Muscle layer of duodenum (tissue), 2 donors: Measurements from ENCODE around the gene EYS.
"Not testable (repeated sequence)": the region's sequence is repeated elsewhere in the genome, so short reads cannot be mapped to it uniquely, and the experiment has no call there.

Experiments used
- H3K27ac ChIP-seq: one replicate; pipeline ENCODE4 v1.7.0; 2013; ENCODE audit warnings: mild to moderate bottlenecking, low read length
- H3K27me3 ChIP-seq: one replicate; pipeline ENCODE4 v1.7.0; 2013; ENCODE audit warnings: low read depth, mild to moderate bottlenecking, control low read depth, low read length
- H3K36me3 ChIP-seq, 2 donors: one replicate each; pipeline ENCODE4 v1.7.0; 2013; ENCODE audit warnings: low read length in 2 of 2, control low read depth in 1 of 2, mild to moderate bottlenecking in 1 of 2; ENCODE audit not compliant: insufficient read depth in 2 of 2, control insufficient read depth in 1 of 2
- H3K4me1 ChIP-seq, 2 donors: one replicate each; pipeline ENCODE4 v1.7.0; 2013; ENCODE audit warnings: low read length in 2 of 2, mild to moderate bottlenecking in 2 of 2, control low read depth in 1 of 2, moderate library complexity in 1 of 2; ENCODE audit not compliant: insufficient read depth in 2 of 2, control insufficient read depth in 1 of 2
- H3K4me3 ChIP-seq, 2 donors: one replicate each; pipeline ENCODE4 v1.7.0; 2013; ENCODE audit warnings: low read length in 2 of 2, low read depth in 1 of 2, mild to moderate bottlenecking in 1 of 2
- H3K9me3 ChIP-seq, 2 donors: one replicate each; pipeline ENCODE4 v1.7.0; 2013; ENCODE audit warnings: low read length in 2 of 2, control low read depth in 1 of 2, mild to moderate bottlenecking in 1 of 2; ENCODE audit not compliant: control insufficient read depth in 1 of 2
- donor health status: healthy.

Gene EYS

DNA sequence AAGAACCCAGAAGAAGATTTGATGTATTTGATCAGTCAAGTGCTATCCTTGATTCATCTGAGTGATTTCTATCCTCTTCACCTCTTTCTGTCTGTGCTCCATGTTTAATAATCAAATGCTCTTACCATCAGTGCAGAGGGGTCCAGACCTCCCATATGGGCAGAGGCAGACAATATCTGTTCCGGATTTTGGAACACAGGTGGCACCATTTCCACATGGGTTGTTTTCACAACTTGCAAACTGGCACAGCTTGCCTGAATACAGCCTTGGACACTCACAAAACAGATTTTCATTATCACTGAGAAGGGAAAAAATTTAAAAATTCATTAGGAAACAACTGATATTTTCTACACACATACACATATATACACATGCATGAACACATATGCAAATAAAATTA, 1843.0 kb downstream of the EYS start:
- no peaks in the 10 kb centered on the region for H3K4me1 ChIP-seq
- no peak overlapping the region for H3K27ac ChIP-seq
- no peaks in the 10 kb centered on the region for H3K27me3 ChIP-seq
- H3K9me3 ChIP-seq: no peaks in the 10 kb centered on the region
- H3K36me3 ChIP-seq: no peaks in the 10 kb centered on the region
- H3K4me3 ChIP-seq: no peak overlapping the region

DNA sequence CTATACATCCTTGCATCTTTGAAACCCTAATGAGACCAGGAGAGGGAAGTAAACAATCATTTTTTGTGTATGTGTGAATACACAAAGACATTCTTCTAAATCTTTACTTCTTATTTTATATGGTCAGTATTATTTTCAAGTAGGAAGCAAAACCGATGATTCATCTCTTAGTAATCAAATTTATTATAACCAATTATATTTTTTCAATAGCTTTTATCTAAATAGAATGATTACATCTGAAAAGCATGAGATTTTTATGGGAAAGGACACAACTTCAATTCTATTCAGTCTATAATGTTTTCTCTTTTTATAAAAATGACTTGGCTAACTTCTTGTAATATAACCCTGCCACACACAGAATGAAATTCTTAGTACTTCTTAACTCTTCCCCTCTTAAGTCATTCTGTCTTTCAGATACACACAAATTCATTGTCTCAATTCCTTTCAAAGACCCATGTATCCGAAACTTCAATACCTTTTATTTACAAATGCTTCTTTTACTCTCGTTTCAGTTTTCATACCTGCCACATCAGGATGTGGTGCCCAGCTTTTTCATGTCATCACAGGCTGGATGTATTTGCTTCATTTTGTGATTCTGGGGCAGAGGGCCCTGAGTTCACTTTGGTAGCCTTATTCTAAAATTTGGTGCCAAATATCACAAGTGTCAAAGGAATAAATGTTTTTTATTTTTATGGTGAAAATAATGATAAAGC, 1844.4 kb downstream of the EYS start:
- Histone ChIP-seq H3K27ac (no peak overlapping the region), H3K27me3 (no peaks in the 10 kb centered on the region), H3K36me3 (no peaks in the 10 kb centered on the region), H3K4me3 (no peak overlapping the region), H3K4me1 (no peaks in the 10 kb centered on the region), H3K9me3 (no peaks in the 10 kb centered on the region)

DNA sequence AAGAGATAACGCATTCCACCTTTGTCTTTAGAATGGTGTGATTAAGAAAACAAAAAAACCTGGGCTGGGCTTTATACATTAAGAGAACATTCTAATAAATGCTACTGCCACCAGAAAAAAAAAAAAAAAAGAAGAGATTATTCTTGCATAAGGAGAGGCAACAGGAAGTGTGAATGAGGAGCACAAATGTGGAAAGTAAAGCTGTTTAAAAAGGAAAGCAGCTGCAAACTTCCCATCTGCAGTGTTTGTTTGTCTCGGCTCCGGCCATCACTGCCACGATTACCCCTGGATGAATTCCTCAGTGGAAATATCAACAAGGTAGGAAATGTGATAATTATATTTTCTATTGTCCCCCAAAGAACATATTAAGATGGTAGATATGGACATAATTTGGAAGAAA, 1847.5 kb downstream of the EYS start:
- Histone ChIP-seq H3K4me3 (no peak overlapping the region), H3K9me3 (no peaks in the 10 kb centered on the region), H3K27ac (no peak overlapping the region), H3K36me3 (no peaks in the 10 kb centered on the region), H3K27me3 (no peaks in the 10 kb centered on the region), H3K4me1 (no peaks in the 10 kb centered on the region)

DNA sequence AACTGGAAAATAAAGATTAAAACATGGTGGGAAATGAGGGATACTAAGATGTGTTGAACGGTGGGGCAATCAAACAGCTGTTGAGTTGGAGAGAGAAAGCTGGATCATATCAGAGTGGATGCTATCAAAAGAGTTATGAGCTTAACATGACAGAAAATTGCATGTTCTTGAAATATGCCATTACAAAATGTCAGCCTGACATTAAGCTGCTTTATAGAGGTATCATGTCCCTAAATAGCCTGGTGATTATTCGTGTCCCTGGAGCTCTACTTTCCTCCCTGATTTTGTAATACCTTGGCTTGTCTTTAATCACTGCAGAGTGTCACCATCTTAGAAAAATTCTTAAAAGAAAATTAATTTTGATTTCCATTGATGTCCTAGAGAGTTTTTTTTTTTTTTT, 1848.3 kb downstream of the EYS start:
- H3K4me1 ChIP-seq: no peaks in the 10 kb centered on the region
- H3K36me3 ChIP-seq: no peaks in the 10 kb centered on the region
- no peaks in the 10 kb centered on the region for H3K27me3 ChIP-seq
- H3K4me3 ChIP-seq: no peak overlapping the region
- peaks cover 0 to 1% of the 10 kb centered on the region in 2 donors for H3K9me3 ChIP-seq
- no peak overlapping the region for H3K27ac ChIP-seq

DNA sequence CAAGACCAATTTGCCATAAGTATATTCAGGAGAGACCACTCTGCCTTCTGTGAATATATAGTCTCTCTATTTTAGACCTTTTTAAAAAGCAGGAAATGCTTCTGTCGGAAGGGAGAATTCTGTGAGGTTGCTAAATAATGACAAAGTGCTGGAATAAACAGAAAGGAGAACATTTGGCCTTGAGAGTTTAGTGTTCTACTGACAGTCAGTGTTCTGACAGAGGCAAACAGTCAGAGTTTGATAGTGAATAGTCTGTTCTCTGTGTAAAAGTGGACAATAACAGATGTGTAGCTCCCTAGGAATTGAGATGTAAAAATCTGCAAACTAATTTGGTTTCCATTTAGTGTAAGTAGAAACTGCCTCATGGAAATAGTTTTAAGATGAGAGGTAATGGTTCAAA, 1850.8 kb downstream of the EYS start:
- Histone ChIP-seq H3K27me3 (no peaks in the 10 kb centered on the region), H3K27ac (no peak overlapping the region), H3K9me3 (peaks cover 0 to 2% of the 10 kb centered on the region in 2 donors), H3K36me3 (no peaks in the 10 kb centered on the region), H3K4me1 (no peaks in the 10 kb centered on the region), H3K4me3 (no peak overlapping the region)

DNA sequence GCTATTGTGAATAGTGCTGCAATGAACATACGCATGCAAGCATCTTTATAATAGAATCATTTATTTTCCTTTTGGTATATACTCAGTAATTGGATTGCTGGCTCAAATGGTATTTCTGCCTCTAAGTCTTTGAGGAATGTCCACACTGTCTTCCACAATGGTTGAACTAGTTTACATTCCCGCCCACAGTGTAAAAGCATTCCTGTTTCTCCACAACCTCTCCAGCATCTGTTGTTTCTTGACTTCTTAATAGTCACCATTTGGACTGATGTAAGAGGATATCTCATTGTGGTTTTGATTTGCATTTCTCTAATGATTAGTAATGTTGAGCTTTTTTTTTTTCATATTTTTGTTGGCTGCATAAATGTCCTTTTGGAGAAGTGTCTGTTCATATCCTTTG, 1862.7 kb downstream of the EYS start:
- Histone ChIP-seq H3K4me1 (no peaks in the 10 kb centered on the region), H3K9me3 (no peaks in the 10 kb centered on the region), H3K36me3 (no peaks in the 10 kb centered on the region), H3K27me3 (no peaks in the 10 kb centered on the region), H3K4me3 (no peak overlapping the region), H3K27ac (no peak overlapping the region)

DNA sequence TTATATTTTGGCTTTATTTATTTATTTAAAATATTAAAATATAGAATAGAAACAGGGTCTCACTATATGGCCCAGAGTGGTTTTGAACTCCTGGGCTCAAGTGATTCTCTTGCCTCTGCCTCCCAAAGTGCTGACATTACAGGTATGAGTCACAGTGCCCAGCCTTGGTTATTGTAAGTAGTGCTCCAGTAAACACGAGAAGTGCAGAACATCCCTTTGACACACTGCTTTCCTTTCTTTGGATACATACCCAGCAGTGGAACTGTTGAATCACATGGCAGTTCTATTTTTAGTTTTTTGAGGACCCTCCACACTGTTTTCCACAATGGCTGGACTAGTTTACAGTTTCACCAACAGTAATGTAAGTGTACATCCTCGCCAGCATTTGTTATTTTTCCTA, 1867.5 kb downstream of the EYS start:
- no peaks in the 10 kb centered on the region for H3K9me3 ChIP-seq
- H3K4me1 ChIP-seq: no peaks in the 10 kb centered on the region
- no peak overlapping the region for H3K27ac ChIP-seq
- no peak overlapping the region for H3K4me3 ChIP-seq
- no peaks in the 10 kb centered on the region for H3K36me3 ChIP-seq
- H3K27me3 ChIP-seq: no peaks in the 10 kb centered on the region

DNA sequence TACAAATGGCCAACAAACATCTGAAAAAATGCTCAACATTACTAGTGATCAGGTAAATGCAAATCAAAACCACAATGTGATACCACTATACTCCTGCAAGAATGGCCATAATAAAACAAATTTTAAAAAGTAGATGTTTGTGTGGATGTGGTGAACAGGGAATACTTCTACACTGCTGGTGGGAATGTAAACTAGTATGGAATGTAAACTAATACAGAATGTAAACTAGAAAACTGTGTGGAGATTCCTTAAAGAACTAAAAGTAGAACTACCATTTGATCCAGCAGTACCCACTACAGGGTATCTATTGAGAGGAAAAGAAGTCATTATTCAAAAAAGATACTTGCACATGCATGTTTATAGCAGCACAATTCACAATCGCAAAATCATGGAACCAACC, 1878.3 kb downstream of the EYS start:
- not testable (repeated sequence) for H3K27me3 ChIP-seq, H3K9me3 ChIP-seq, H3K4me3 ChIP-seq

DNA sequence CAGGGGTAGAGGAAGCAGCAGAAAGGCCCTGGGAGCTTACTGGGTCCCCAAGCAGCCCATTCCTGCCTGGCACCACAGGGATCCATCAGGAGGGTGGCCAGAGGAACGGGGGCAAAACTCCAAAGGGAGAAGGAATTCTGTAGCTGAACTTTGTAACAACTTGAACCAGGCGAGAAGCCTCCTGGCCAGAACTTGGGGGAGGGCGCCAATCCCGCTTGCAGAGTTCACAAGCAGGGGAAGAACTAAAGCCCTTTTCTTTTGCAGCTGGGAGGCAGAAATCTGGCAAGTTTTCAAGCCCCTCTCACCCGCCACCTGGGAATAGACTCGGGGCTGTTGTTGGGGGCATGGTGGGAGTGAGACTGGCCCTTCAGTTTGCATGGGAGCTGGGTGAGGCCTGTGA, 1882.3 kb downstream of the EYS start:
- Histone ChIP-seq H3K27ac (no peak overlapping the region), H3K9me3 (peaks cover 0 to 3% of the 10 kb centered on the region in 2 donors), H3K36me3 (no peaks in the 10 kb centered on the region), H3K4me1 (no peaks in the 10 kb centered on the region), H3K4me3 (no peak overlapping the region), H3K27me3 (no peaks in the 10 kb centered on the region)

More for the DNA sequence above, 1878.3 kb downstream of the EYS start:
- H3K27ac ChIP-seq, H3K36me3 ChIP-seq, H3K4me1 ChIP-seq: not testable (repeated sequence)

DNA sequence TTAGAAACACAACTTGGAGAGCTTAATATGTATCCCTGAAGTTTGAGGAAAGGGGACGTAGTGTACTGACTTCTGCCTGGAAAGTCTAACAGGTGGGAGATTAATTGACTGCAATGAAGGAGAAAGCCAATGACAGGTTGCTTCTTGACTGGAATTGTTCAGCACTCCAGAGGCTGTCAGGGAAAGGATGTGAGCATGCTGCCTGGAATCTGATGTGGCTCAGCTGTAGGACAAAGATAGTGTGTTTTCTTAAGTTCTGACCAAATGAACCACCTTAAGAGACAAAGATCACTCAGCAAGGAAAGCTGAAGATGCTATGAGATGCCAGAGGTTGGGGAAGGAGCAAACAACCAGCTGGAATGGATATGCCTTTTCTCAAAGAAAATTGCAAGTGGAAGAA, 1885.6 kb downstream of the EYS start:
- Histone ChIP-seq H3K27ac (no peak overlapping the region), H3K36me3 (no peaks in the 10 kb centered on the region), H3K4me3 (no peak overlapping the region), H3K9me3 (no peaks in the 10 kb centered on the region), H3K4me1 (no peaks in the 10 kb centered on the region), H3K27me3 (no peaks in the 10 kb centered on the region)

DNA sequence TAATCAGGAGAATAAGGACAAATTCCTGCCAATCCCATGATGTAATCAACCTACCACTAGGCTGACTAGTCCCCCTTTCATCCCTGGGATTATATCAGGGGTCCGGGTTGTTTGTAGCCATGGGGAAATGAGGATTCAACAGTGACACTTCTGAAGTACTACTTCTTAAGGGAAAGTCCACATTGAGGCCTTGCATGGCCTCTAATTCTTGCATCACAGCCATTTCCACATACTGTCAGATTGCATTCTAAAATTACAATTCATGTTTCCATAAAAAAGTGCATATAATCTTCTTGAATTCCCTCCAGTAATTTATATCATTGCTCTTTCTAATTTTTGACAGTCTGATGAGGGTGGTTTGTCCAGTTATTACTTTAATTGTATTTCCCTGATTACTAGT, 1887.2 kb downstream of the EYS start:
- Histone ChIP-seq H3K4me1 (no peaks in the 10 kb centered on the region), H3K27me3 (no peaks in the 10 kb centered on the region), H3K9me3 (no peaks in the 10 kb centered on the region), H3K4me3 (no peak overlapping the region), H3K36me3 (no peaks in the 10 kb centered on the region), H3K27ac (no peak overlapping the region)

DNA sequence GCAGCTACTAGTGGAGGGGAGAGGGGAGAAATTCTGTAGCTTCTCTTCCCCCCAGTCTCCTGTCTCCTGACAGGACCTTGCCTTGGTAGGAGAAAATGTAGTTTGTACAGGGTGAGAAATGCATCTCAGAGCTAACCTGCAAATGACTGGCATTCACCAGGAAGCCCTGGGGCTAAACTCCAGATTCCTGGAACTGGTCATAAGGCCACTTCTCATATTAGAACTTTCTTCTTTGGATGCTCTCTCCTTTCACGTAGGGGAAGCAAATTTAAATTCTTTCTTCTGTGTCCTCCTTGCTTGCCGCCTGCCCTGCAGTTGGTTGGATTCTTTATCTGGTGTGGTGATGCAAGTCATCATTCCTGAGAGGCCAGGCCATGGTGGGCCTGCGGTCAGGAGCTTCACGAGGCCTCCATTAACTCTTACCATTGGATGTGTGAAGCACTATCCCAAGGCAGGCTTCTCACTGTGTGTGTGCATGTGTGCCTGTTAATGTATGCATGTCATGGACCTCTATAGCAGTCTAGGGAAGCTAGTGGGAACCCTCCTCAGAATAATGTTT, 1889.5 kb downstream of the EYS start:
- Histone ChIP-seq H3K9me3 (no peaks in the 10 kb centered on the region), H3K36me3 (no peaks in the 10 kb centered on the region), H3K4me1 (no peaks in the 10 kb centered on the region), H3K4me3 (no peak overlapping the region), H3K27ac (no peak overlapping the region), H3K27me3 (no peaks in the 10 kb centered on the region)
